GM23248 (cell line): ENCODE data around the gene ADAMTS15. TPM values are rescaled to one million over a fixed set of nuclear protein-coding genes. Genes with fewer than 3 reads are reported as not detected.

Experiments used
- DNase-seq: peaks from one replicate; pipeline ENCODE4 v3.0.0-alpha.2; 2015
- H2AFZ ChIP-seq: fragments of 200-600 bp; sonication (generic); 2 replicates; pipeline ENCODE4 v1.6.1; 2016; ENCODE audit warnings: antibody characterized with exemption
- H3F3A ChIP-seq: fragments of 200-600 bp; sonication (generic); 2 replicates; pipeline ENCODE4 v1.6.1; 2016; ENCODE audit warnings: mild to moderate bottlenecking, antibody characterized with exemption, mixed run types; ENCODE audit not compliant: insufficient read depth
- H3K27ac ChIP-seq: fragments of 200-600 bp; sonication (generic); 2 replicates; pipeline ENCODE4 v1.5.1; 2016; ENCODE audit warnings: mild to moderate bottlenecking
- H3K27me3 ChIP-seq: fragments of 200-600 bp; sonication (generic); replicated peaks from 2 replicates; pipeline ENCODE4 v1.6.1; 2016; ENCODE audit warnings: mild to moderate bottlenecking; ENCODE audit not compliant: insufficient read depth
- H3K36me3 ChIP-seq: fragments of 200-600 bp; sonication (generic); 2 replicates; pipeline ENCODE4 v1.6.1; 2016; ENCODE audit warnings: low read depth, mild to moderate bottlenecking
- H3K4me1 ChIP-seq: fragments of 200-600 bp; sonication (generic); 2 replicates; pipeline ENCODE4 v1.6.1; 2016; ENCODE audit warnings: mild to moderate bottlenecking; ENCODE audit not compliant: insufficient read depth
- H3K4me2 ChIP-seq: fragments of 200-600 bp; sonication (generic); one replicate; pipeline ENCODE4 v1.6.1; 2016; ENCODE audit warnings: mild to moderate bottlenecking; ENCODE audit not compliant: unreplicated experiment
- H3K4me3 ChIP-seq: fragments of 200-600 bp; sonication (generic); 2 replicates; pipeline ENCODE4 v1.5.1; 2016; ENCODE audit warnings: mild to moderate bottlenecking
- H3K79me2 ChIP-seq: fragments of 200-600 bp; sonication (generic); 2 replicates; pipeline ENCODE4 v1.6.1; 2016; ENCODE audit warnings: mild to moderate bottlenecking; ENCODE audit not compliant: insufficient read depth
- H3K9ac ChIP-seq: fragments of 200-600 bp; sonication (generic); 2 replicates; pipeline ENCODE4 v1.6.1; 2016; ENCODE audit warnings: mild to moderate bottlenecking
- H3K9me2 ChIP-seq: fragments of 200-600 bp; sonication (generic); 2 replicates; pipeline ENCODE4 v1.6.1; 2016; ENCODE audit warnings: mixed run types, mild to moderate bottlenecking, moderate library complexity; ENCODE audit not compliant: insufficient read depth
- H3K9me3 ChIP-seq: fragments of 200-600 bp; sonication (generic); one replicate; pipeline ENCODE4 v1.6.1; 2017; ENCODE audit warnings: low read depth
- H4K20me1 ChIP-seq: fragments of 200-600 bp; sonication (generic); 2 replicates; pipeline ENCODE4 v1.6.0; 2016; ENCODE audit not compliant: insufficient read depth
- EZH2 ChIP-seq: fragments of 200-600 bp; sonication (generic); IDR thresholded peaks from 2 replicates; pipeline ENCODE4 v1.6.1; 2018; ENCODE audit warnings: antibody characterized with exemption, mild to moderate bottlenecking; ENCODE audit not compliant: insufficient read depth, poor library complexity, severe bottlenecking
- EZH2phosphoT487 ChIP-seq: fragments of 200-600 bp; sonication (generic); IDR thresholded peaks from 2 replicates; pipeline ENCODE4 v1.6.1; 2018; ENCODE audit warnings: antibody characterized with exemption, moderate library complexity, mild to moderate bottlenecking, low read depth; ENCODE audit not compliant: insufficient read depth
- WGBS, 2 experiments: methylation state at CpG; one replicate each; pipeline ENCODE4 v1.1.6; 2015 to 2017; ENCODE audit warnings: low lambda C conversion rate in 2 of 2, low coverage in 1 of 2; ENCODE audit errors: missing lambda C conversion rate in 2 of 2; 5-methylcytosine and 5-hydroxymethylcytosine counted together
- in situ Hi-C: fragments of 300-500 bp; cut with MboI; formaldehyde crosslinking; loops from 2 replicates; pipeline ENCODE4 v1.15.0; 2020
- polyA plus RNA-seq: library from polyadenylated mRNA; unstranded; fragments of >200 nt; fragmentation: Nextera tagmentation; extraction: Ambion mirVana; gene quantifications from 2 replicates; pipeline ENCODE4 v1.2.1, GENCODE V29; 2016
- total RNA-seq: library from RNA; depleted of rRNA; stranded (reverse); fragments of >200 nt; shearing (Covaris generic); gene quantifications from 2 replicates; pipeline ENCODE4 v1.2.3, GENCODE V29; 2014

The ADAMTS15 gene
- total and polyA plus RNA-seq, 2 experiments from 2014 or later = 0.09 to 0.97 TPM

GRCh38 chr11:130418756-130419155, 29.7 kb upstream of the ADAMTS15 start:
- H3K9ac ChIP-seq = no peak overlapping the region
- H3F3A ChIP-seq = peaks cover 3% of the 10 kb centered on the region
- no peak overlapping the region for H3K27ac ChIP-seq
- no peaks in the 10 kb centered on the region for H3K9me2 ChIP-seq
- no peaks in the 10 kb centered on the region for H3K9me3 ChIP-seq
- WGBS, 2 experiments = 72 to 84% methylated on average over 12 of the region's 12 CpGs
- no peak overlapping the region for H3K4me3 ChIP-seq
- no peak overlapping the region for H2AFZ ChIP-seq
- H3K36me3 ChIP-seq = no peaks in the 10 kb centered on the region
- H3K4me1 ChIP-seq = peaks cover 6% of the 10 kb centered on the region
- no peaks in the 10 kb centered on the region for H3K79me2 ChIP-seq
- DNase-seq = peak; percentile 42
- H4K20me1 ChIP-seq = no peaks in the 10 kb centered on the region
- H3K27me3 ChIP-seq = no peaks in the 10 kb centered on the region
- in situ Hi-C loops = no loop called here
- TF ChIP-seq EZH2 (no peak), EZH2phosphoT487 (no peak)
- no peak overlapping the region for H3K4me2 ChIP-seq

- no peaks in the 10 kb centered on the region for H3K9me2 ChIP-seq
- no peak overlapping the region for H3K4me2 ChIP-seq
- no peaks in the 10 kb centered on the region; the same call in 1 of the 2 replicates for H3K4me1 ChIP-seq
- WGBS, 2 experiments = 82% methylated on average over 14 of the region's 14 CpGs
- H3K27me3 ChIP-seq = no peaks in the 10 kb centered on the region; the same call in 1 of the 2 replicates
- in situ Hi-C loops = loop anchor here (10.0 kb wide), 1 partner anchor 206 kb away; no protein-coding TSS in a partner anchor
- no peak overlapping the region for H3K9ac ChIP-seq
- H3K4me3 ChIP-seq = no peak overlapping the region
- DNase-seq = no peak
- no peak for TF ChIP-seq EZH2
- TF ChIP-seq EZH2phosphoT487 = no peak
- no peaks in the 10 kb centered on the region for H3F3A ChIP-seq
- no peaks in the 10 kb centered on the region for H3K9me3 ChIP-seq
- no peaks in the 10 kb centered on the region for H4K20me1 ChIP-seq
- H3K79me2 ChIP-seq = no peaks in the 10 kb centered on the region
- H2AFZ ChIP-seq = no peak overlapping the region
- no peak overlapping the region for H3K27ac ChIP-seq
- H3K36me3 ChIP-seq = no peaks in the 10 kb centered on the region
These were observed 27.8 kb upstream of the ADAMTS15 start for GRCh38 chr11:130420478-130421198.

GRCh38 chr11:130421199-130421585, 27.3 kb upstream of the ADAMTS15 start:
- Histone ChIP-seq H3K79me2 (no peaks in the 10 kb centered on the region), H3K27ac (no peak overlapping the region), H2AFZ (no peak overlapping the region), H4K20me1 (no peaks in the 10 kb centered on the region), H3K9me3 (no peaks in the 10 kb centered on the region), H3K9me2 (no peaks in the 10 kb centered on the region), H3K4me1 (no peaks in the 10 kb centered on the region; the same call in 1 of the 2 replicates), H3K9ac (no peak overlapping the region), H3K4me2 (no peak overlapping the region), H3K36me3 (no peaks in the 10 kb centered on the region), H3K27me3 (peaks cover under 1% of the 10 kb centered on the region; the same call in 1 of the 2 replicates), H3K4me3 (no peak overlapping the region), H3F3A (no peaks in the 10 kb centered on the region)
- in situ Hi-C loops = loop anchor here (10.0 kb wide), 1 partner anchor 206 kb away; no protein-coding TSS in a partner anchor
- 87 to 89% methylated on average over 7 of the region's 7 CpGs for WGBS, 2 experiments
- no peak for DNase-seq
- TF ChIP-seq EZH2phosphoT487 = no peak
- no peak for TF ChIP-seq EZH2

DNA sequence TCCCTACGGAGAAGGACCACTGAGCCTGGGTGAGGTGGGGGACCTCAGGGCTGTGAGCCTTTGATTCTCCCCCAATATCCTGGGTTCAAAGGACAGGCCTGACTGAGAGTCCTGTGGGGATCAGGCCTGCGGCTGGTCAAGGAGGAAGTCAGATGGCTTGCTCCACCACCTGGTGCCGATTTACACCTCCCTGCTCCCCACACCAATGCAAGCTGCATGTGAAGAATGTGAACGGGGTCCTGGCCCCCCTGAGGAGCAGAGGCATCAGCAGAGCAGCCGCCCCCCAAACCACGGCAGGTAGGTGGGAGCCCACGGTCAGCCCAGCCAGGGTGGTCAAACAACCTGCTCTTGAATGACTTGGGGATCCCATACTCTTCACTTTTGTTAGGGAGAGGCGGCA, 26.7 kb upstream of the ADAMTS15 start:
- TF ChIP-seq EZH2phosphoT487 (no peak), EZH2 (no peak)
- 86 to 91% methylated on average over 8 of the region's 8 CpGs for WGBS, 2 experiments

More for the DNA sequence above, 26.7 kb upstream of the ADAMTS15 start:
- no peak overlapping the region for H3K4me3 ChIP-seq
- H3K79me2 ChIP-seq = no peaks in the 10 kb centered on the region
- no peaks in the 10 kb centered on the region for H3K9me2 ChIP-seq
- no peaks in the 10 kb centered on the region for H3K9me3 ChIP-seq
- in situ Hi-C loops = loop anchor here (10.0 kb wide), 1 partner anchor 207 kb away; no protein-coding TSS in a partner anchor
- DNase-seq = no peak
- H3K9ac ChIP-seq = no peak overlapping the region
- peaks cover 6% of the 10 kb centered on the region for H3K27me3 ChIP-seq
- no peaks in the 10 kb centered on the region for H3F3A ChIP-seq
- H3K27ac ChIP-seq = no peak overlapping the region
- no peak overlapping the region for H2AFZ ChIP-seq
- H4K20me1 ChIP-seq = no peaks in the 10 kb centered on the region
- H3K4me1 ChIP-seq = no peaks in the 10 kb centered on the region; the same call in 1 of the 2 replicates
- H3K36me3 ChIP-seq = no peaks in the 10 kb centered on the region
- no peak overlapping the region for H3K4me2 ChIP-seq
